Measurements from ENCODE around the gene ZNRF3. TPM values are rescaled to one million over a fixed set of nuclear protein-coding genes. Genes with fewer than 3 reads are reported as not detected.
"Not testable (repeated sequence)": the region's sequence is repeated elsewhere in the genome, so short reads cannot be mapped to it uniquely, and the experiment has no call there.

ZNRF3 gene
- polyA plus RNA-seq, 12 donors = 7.3 to 15.6 (median 10.5) TPM; not detected in 1

- DNase-seq = no peak
Observed at GRCh38 chr22:28906312-28906711, 22.9 kb downstream of the ZNRF3 start.

GRCh38 chr22:28907311-28908008 lies 24.1 kb downstream of the ZNRF3 start:
- DNase-seq = no peak

- DNase-seq = not testable (repeated sequence)
Observed at GRCh38 chr22:28908810-28909209, 25.4 kb downstream of the ZNRF3 start.

- DNase-seq = no peak
Observed at GRCh38 chr22:28909375-28909774, 26.0 kb downstream of the ZNRF3 start.

GRCh38 chr22:28910569-28911303 lies 27.4 kb downstream of the ZNRF3 start:
- DNase-seq = no peak

GRCh38 chr22:28911304-28911690 lies 27.9 kb downstream of the ZNRF3 start:
- no peak for DNase-seq

GRCh38 chr22:28911777-28912669 lies 28.7 kb downstream of the ZNRF3 start:
- peak; percentile 38 for DNase-seq

GRCh38 chr22:28914201-28914600 lies 30.8 kb downstream of the ZNRF3 start:
- no peak for DNase-seq

GRCh38 chr22:28915969-28916368 lies 32.6 kb downstream of the ZNRF3 start:
- DNase-seq = no peak

- DNase-seq = peak; percentile 53
Observed at GRCh38 chr22:28917747-28918549, 34.6 kb downstream of the ZNRF3 start.

GRCh38 chr22:28918550-28919271 lies 35.3 kb downstream of the ZNRF3 start:
- DNase-seq = no peak

- DNase-seq = no peak
Observed at GRCh38 chr22:28920757-28921584, 37.6 kb downstream of the ZNRF3 start.

GRCh38 chr22:28921585-28921879 lies 38.2 kb downstream of the ZNRF3 start:
- no peak for DNase-seq

GRCh38 chr22:28922540-28923244 lies 39.3 kb downstream of the ZNRF3 start:
- no peak for DNase-seq

- no peak for DNase-seq
Observed at GRCh38 chr22:28923826-28924732, 40.7 kb downstream of the ZNRF3 start.

GRCh38 chr22:28925916-28926315 lies 42.5 kb downstream of the ZNRF3 start:
- DNase-seq = no peak

- DNase-seq = no peak
Observed at GRCh38 chr22:28927630-28928029, 44.3 kb downstream of the ZNRF3 start.

GRCh38 chr22:28929197-28929596 lies 45.8 kb downstream of the ZNRF3 start:
- no peak for DNase-seq

Measured in muscle of arm (tissue), 12 donors.